ENCODE results near the gene KRT37.

KRT37 gene

DNA sequence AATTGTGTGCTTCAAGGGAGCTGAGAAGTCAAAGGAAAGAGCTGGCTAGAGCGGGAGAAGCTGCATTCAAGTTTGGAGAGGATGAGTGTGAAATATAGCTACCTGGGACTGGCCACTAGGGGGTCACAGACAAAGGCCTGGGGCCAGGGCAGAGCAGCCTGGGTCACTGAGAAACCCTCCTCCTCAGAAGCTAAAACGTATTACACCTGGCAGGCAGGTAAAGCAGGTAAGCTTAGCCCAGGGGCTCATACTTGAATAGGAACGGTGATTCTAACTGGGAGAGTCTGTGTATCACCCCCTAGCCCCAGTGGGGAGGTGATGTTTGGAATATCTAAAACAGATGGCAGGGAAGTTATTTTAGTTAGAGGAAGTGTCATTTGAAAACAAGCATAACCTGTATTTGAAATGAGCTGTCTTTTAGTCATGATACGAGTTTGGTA lies 6.8 kb downstream of the KRT37 start:
- no peak overlapping the region for H3K4me3 ChIP-seq (ENCODE audit: low read depth, low read length)
- TF ChIP-seq, protein P1, sequence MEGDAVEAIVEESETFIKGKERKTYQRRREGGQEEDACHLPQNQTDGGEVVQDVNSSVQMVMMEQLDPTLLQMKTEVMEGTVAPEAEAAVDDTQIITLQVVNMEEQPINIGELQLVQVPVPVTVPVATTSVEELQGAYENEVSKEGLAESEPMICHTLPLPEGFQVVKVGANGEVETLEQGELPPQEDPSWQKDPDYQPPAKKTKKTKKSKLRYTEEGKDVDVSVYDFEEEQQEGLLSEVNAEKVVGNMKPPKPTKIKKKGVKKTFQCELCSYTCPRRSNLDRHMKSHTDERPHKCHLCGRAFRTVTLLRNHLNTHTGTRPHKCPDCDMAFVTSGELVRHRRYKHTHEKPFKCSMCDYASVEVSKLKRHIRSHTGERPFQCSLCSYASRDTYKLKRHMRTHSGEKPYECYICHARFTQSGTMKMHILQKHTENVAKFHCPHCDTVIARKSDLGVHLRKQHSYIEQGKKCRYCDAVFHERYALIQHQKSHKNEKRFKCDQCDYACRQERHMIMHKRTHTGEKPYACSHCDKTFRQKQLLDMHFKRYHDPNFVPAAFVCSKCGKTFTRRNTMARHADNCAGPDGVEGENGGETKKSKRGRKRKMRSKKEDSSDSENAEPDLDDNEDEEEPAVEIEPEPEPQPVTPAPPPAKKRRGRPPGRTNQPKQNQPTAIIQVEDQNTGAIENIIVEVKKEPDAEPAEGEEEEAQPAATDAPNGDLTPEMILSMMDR (IDR thresholded peaks at IDR 0.05; ENCODE audit: low read depth, low read length): no peak

DNA sequence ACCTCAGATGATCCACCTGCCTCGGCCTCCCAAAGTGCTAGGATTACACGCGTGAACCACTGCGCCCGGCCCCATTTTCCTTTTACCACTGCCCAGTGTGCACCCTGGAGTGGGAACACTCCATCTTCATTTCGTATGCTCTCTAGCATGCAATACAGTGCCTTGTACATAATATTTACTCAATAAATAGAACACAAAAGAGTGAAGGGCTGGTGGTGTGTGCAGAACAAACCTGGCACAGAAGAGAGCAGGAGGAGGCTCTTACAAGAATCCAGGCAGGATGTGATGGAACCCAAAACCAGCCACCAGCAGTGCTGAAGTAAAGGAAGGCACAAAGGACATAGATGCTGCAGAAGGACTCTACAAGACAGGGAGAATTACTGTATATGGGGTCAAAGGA lies 7.3 kb downstream of the KRT37 start:
- TF ChIP-seq, protein P1 (IDR thresholded peaks at IDR 0.05; ENCODE audit: low read depth, low read length): no peak
- no peak overlapping the region for H3K4me3 ChIP-seq (ENCODE audit: low read depth, low read length)

DNA sequence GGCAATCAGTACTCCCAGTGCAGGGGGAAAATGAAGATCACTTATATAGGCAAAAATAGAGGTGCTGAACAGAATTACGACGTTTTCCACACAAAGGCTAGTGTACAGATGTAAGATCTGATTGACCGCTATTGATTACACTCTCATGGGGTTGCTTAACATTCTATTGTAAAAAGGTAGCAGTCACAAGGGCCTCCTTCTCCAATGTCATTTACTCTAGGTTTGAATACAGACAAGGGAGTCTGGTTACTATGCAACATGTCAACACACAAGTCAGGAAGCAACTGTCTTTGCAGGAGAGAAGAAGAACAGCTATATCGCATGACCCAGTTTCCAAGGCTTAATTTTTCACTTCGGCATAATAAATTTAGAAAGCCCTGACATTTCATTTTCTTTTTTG lies 7.9 kb downstream of the KRT37 start:
- TF ChIP-seq, protein P1 (IDR thresholded peaks at IDR 0.05; ENCODE audit: low read depth, low read length): no peak
- H3K4me3 ChIP-seq (ENCODE audit: low read depth, low read length): no peak overlapping the region

DNA sequence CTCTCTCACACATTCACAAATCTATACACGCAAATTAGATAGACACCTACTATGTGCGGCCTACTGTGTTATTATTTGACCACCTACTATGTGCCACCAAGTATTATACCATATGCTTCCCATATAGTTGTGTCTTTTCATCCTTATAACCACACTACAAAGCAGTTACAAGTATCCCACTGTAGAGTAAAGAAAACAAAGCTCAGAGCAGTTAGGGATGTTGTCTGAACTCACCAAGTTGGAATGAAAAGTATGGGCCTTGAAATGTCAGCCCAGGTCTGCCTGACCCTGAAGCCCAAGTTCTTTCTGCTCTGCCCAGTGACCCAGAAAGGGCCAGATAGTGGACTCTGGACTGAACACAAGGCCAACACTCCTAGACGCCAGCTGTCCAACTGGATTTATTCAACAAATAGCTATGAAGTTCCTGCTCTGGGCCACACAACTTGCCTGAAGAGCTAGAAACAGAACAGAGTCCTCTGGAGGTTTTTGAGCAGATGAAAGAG lies 8.5 kb downstream of the KRT37 start:
- no peak overlapping the region for H3K4me3 ChIP-seq (ENCODE audit: low read depth, low read length)
- TF ChIP-seq, protein P1 (IDR thresholded peaks at IDR 0.05; ENCODE audit: low read depth, low read length): no peak

DNA sequence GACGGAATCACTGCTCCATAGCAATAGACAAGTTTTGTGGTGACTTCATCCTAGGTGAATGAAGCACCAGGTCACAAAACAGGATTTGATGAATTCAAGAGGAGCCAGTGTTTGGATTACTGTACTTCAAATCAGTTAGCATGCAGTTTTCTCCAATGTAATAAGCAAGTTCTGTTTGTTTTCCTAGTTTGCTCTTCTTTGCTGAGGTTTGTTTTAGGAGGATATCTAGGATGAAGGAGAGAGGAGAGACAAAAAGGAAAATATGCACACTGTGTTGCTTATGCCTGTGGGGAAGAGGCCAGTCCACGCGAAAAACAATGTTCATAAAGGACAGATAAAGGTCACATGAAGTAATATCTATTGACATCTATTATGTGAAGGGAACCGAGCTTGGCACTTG lies 9.0 kb downstream of the KRT37 start:
- H3K4me3 ChIP-seq (ENCODE audit: low read depth, low read length): no peak overlapping the region
- TF ChIP-seq, protein P1 (IDR thresholded peaks at IDR 0.05; ENCODE audit: low read depth, low read length): no peak

DNA sequence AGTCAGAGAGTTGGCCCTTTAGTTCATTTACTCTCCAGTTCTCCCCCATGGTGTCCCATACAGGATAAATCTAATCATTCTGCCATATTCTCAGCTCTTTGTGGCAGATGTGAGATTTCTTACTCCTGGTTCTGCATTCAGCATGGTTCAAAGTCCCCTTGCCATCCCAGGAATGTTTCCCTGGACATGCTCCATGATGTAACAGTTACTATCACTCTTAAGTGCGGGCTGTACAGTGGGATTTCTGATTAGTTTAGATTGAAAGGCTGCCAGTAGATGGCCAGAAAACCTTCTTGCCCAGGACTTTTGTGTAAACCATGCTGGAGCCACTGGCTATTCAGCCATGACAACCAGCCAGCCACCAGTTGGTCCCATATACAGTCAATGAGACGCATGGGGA lies 10.4 kb downstream of the KRT37 start:
- no peak overlapping the region for H3K4me3 ChIP-seq (ENCODE audit: low read depth, low read length)
- TF ChIP-seq, protein P1 (IDR thresholded peaks at IDR 0.05; ENCODE audit: low read depth, low read length): no peak

DNA sequence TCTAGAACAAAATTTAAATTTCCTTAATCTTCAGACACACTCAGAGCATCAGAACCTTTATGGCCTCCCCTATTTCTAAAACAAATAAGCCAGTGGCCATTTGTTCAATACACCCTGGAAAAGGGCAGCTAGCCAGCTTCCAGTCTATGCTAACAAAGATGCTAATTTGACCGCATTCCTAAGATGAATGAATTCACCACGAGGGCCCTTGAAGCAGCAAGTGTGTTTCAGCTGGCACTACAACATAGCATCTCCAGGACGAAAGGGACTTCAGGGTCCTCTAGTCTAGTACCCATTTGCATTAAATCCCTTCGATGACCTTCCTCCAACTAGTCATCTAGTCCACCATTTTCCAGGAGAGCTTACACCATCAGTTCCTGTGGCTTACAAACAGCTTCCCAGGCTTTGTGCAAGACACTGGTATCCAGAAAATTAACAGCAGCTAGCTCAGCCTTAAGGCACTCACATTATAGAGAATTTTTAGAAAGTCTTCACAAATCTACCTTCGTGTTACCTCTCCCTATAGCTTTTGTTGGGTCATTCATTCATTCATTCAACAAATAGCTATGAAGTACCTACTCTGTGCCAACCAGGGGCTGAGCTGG lies 10.9 kb downstream of the KRT37 start:
- TF ChIP-seq, protein P1 (IDR thresholded peaks at IDR 0.05; ENCODE audit: low read depth, low read length): no peak
- no peak overlapping the region for H3K4me3 ChIP-seq (ENCODE audit: low read depth, low read length)
